CD4-positive, alpha-beta T cell (primary cell): ENCODE data around the gene GADD45B. TPM values are rescaled to one million over a fixed set of nuclear protein-coding genes. Genes with fewer than 3 reads are reported as not detected.
A peak's percentile ranks its signal among the peaks of the same experiment; 100 is the strongest.

Source experiments
- ATAC-seq: fragments of 200-7000 bp; cut with Tn5 transposase; one replicate; pipeline ENCODE4 v1.10.0; 2022; ENCODE audit warnings: mild to moderate bottlenecking; ENCODE audit not compliant: poor library complexity
- CTCF ChIA-PET: fragments of 350-600 bp; sonication (Branson Sonifier 250); formaldehyde crosslinking; loops from one replicate; lab custom pipeline; 2021; ENCODE audit warnings: antibody characterized with exemption, inconsistent platforms; lab: Charles Lee
- POLR2A ChIA-PET: fragments of 350-600 bp; sonication (Branson Sonifier 250); formaldehyde crosslinking; loops from one replicate; lab custom pipeline; 2021; ENCODE audit warnings: antibody characterized with exemption, inconsistent platforms; lab: Charles Lee
- DNase-seq, 14 experiments: peaks; one replicate each; pipeline ENCODE4 v3.0.0-alpha.2; 2013 to 2020; ENCODE audit warnings: mixed read lengths in 2 of 14
- H3K27ac ChIP-seq, 2 donors: one replicate each; pipeline versions ENCODE4 v1.5.1 to v1.7.0; 2013; ENCODE audit warnings: low read length in 2 of 2, low read depth in 1 of 2, mild to moderate bottlenecking in 1 of 2
- H3K27me3 ChIP-seq, 2 experiments: 1 replicate in 1 of 2; 2 replicates in 1 of 2; pipeline versions ENCODE4 v1.6.1 to v1.7.0; 2013; ENCODE audit warnings: low read length in 2 of 2, control low read depth in 1 of 2, mild to moderate bottlenecking in 1 of 2, moderate library complexity in 1 of 2; ENCODE audit not compliant: insufficient read depth in 2 of 2, control insufficient read depth in 1 of 2
- H3K36me3 ChIP-seq: one replicate; pipeline ENCODE4 v1.6.1; 2013; ENCODE audit warnings: low read length, control low read depth; ENCODE audit not compliant: insufficient read depth
- H3K4me1 ChIP-seq: one replicate; pipeline ENCODE4 v1.6.1; 2013; ENCODE audit warnings: low read length, control low read depth; ENCODE audit not compliant: insufficient read depth
- H3K4me3 ChIP-seq: one replicate; pipeline ENCODE4 v1.5.1; 2013; ENCODE audit warnings: mild to moderate bottlenecking, low read length, moderate library complexity
- H3K9me3 ChIP-seq, 2 experiments: 1 replicate in 1 of 2; 2 replicates in 1 of 2; pipeline versions ENCODE4 v1.6.1 to v1.7.0; 2013; ENCODE audit warnings: low read length in 2 of 2, mild to moderate bottlenecking in 2 of 2, control low read depth in 1 of 2, moderate library complexity in 1 of 2; ENCODE audit not compliant: control insufficient read depth in 1 of 2, insufficient read depth in 1 of 2
- H3K27ac Mint-ChIP-seq: one replicate; pipeline ENCODE4 v1.8.0; 2020; ENCODE audit warnings: mixed read lengths
- H3K27me3 Mint-ChIP-seq: one replicate; pipeline ENCODE4 v1.8.0; 2021; ENCODE audit warnings: mixed read lengths
- H3K36me3 Mint-ChIP-seq: one replicate; pipeline ENCODE4 v1.8.0; 2021; ENCODE audit warnings: low read depth, mixed read lengths
- H3K4me1 Mint-ChIP-seq: one replicate; pipeline ENCODE4 v1.8.0; 2021; ENCODE audit warnings: low read depth, mixed read lengths
- H3K4me3 Mint-ChIP-seq: one replicate; pipeline ENCODE4 v1.8.0; 2020; ENCODE audit warnings: mild to moderate bottlenecking, mixed read lengths
- H3K9me3 Mint-ChIP-seq: one replicate; pipeline ENCODE4 v1.8.0; 2020; ENCODE audit warnings: mixed read lengths
- CTCF ChIP-seq: fragments of 200-600 bp; IDR thresholded peaks from one replicate; pipeline ENCODE4 v1.8.0; 2022; ENCODE audit warnings: antibody characterized with exemption, mild to moderate bottlenecking
- intact Hi-C, 2 experiments: fragments of 100-400 bp; cut with DNase I in 1 of 2; cut with micrococcal nuclease in 1 of 2; formaldehyde crosslinking; loops; one replicate each; pipeline versions ENCODE4 v1.15.1 to v1.9.0; 2023 to 2025; cut with DNase I, micrococcal nuclease
- total RNA-seq, 174 experiments: library from RNA in 2 of 174; stranded (reverse) in 2 of 174; gene quantifications; one replicate each; pipeline ENCODE4 v1.2.3 and lab custom pipeline; 2021 to 2026

The GADD45B gene
- total RNA-seq, 2 experiments from 2014 or later: 284 to 285 TPM

GRCh38 chr19:2483084-2483483, 7.2 kb downstream of the GADD45B start:
- Mint-ChIP-seq H3K27me3 (no peaks in the 10 kb centered on the region), H3K9me3 (peaks cover 3% of the 10 kb centered on the region), H3K36me3 (peaks cover 5% of the 10 kb centered on the region), H3K4me1 (peaks cover 10% of the 10 kb centered on the region), H3K27ac (no peak overlapping the region), H3K4me3 (no peak overlapping the region)
- no peak for ATAC-seq
- H3K4me1 ChIP-seq: peaks cover 22% of the 10 kb centered on the region
- no peaks in the 10 kb centered on the region for H3K36me3 ChIP-seq
- no peak overlapping the region for H3K27ac ChIP-seq
- no peak overlapping the region for H3K4me3 ChIP-seq
- intact Hi-C loops: loop anchor here in 1 of 2 experiments (10.0 kb wide), 1 partner anchor 52 kb away; no protein-coding TSS in a partner anchor
- no peak for DNase-seq
- no peaks in the 10 kb centered on the region for H3K27me3 ChIP-seq
- POLR2A ChIA-PET: no interaction called here
- CTCF ChIA-PET: no interaction called here
- no peak for TF ChIP-seq CTCF
- H3K9me3 ChIP-seq: peaks cover 10 to 22% of the 10 kb centered on the region in 2 experiments

GRCh38 chr19:2483484-2484151, 7.7 kb downstream of the GADD45B start:
- H3K9me3 Mint-ChIP-seq: peaks cover 3% of the 10 kb centered on the region
- intact Hi-C loops: loop anchor here in 1 of 2 experiments (10.0 kb wide), 1 partner anchor 51 kb away; no protein-coding TSS in a partner anchor
- peak overlapping the region; percentile 37 for H3K4me3 Mint-ChIP-seq
- H3K9me3 ChIP-seq: peaks cover 10 to 22% of the 10 kb centered on the region in 2 experiments
- peaks cover 2% of the 10 kb centered on the region for H3K27me3 Mint-ChIP-seq
- no peak overlapping the region for H3K27ac Mint-ChIP-seq
- no peak for TF ChIP-seq CTCF
- H3K4me1 ChIP-seq: peaks cover 22% of the 10 kb centered on the region
- H3K4me3 ChIP-seq: no peak overlapping the region
- CTCF ChIA-PET: interaction anchor here (1.1 kb wide), 1 partner anchor 153 kb away, joined by 3 read pairs; no protein-coding TSS in a partner anchor
- H3K4me1 Mint-ChIP-seq: peaks cover 8% of the 10 kb centered on the region
- H3K36me3 ChIP-seq: no peaks in the 10 kb centered on the region
- POLR2A ChIA-PET: interaction anchor here (1.7 kb wide), 1 partner anchor 8 kb away, joined by 11 read pairs; the partner anchor contains the start of gene GADD45B
- no peak for ATAC-seq
- H3K36me3 Mint-ChIP-seq: no peaks in the 10 kb centered on the region
- peaks cover under 1 to 2% of the 10 kb centered on the region in 2 experiments for H3K27me3 ChIP-seq
- no peak for DNase-seq
- H3K27ac ChIP-seq: no peak overlapping the region

- POLR2A ChIA-PET: interaction anchor here (1.7 kb wide), 1 partner anchor 8 kb away, joined by 11 read pairs; the partner anchor contains the start of gene GADD45B
- H3K9me3 ChIP-seq: peaks cover 10 to 23% of the 10 kb centered on the region in 2 experiments
- peaks cover 20% of the 10 kb centered on the region for H3K4me1 ChIP-seq
- ATAC-seq: no peak
- TF ChIP-seq CTCF: no peak
- no peak overlapping the region for H3K27ac Mint-ChIP-seq
- H3K4me1 Mint-ChIP-seq: peaks cover 8% of the 10 kb centered on the region
- CTCF ChIA-PET: interaction anchor here (1.1 kb wide), 1 partner anchor 153 kb away, joined by 3 read pairs; no protein-coding TSS in a partner anchor
- intact Hi-C loops: loop anchor here in 1 of 2 experiments (10.0 kb wide), 1 partner anchor 50 kb away; no protein-coding TSS in a partner anchor
- H3K27me3 Mint-ChIP-seq: peaks cover 4% of the 10 kb centered on the region
- no peak overlapping the region for H3K27ac ChIP-seq
- no peak overlapping the region for H3K4me3 ChIP-seq
- H3K36me3 Mint-ChIP-seq: no peaks in the 10 kb centered on the region
- H3K4me3 Mint-ChIP-seq: no peak overlapping the region
- DNase-seq: no peak
- H3K36me3 ChIP-seq: no peaks in the 10 kb centered on the region
- peaks cover 3% of the 10 kb centered on the region for H3K9me3 Mint-ChIP-seq
- peaks cover 4% of the 10 kb centered on the region in 2 experiments for H3K27me3 ChIP-seq
Measured at GRCh38 chr19:2484178-2484937, 8.4 kb downstream of the GADD45B start.
